Activated T-cell treated with anti-CD3 and anti-CD28 coated beads, Interleukin-2, amount 50 U/mL, for 4 hours (primary cell): ENCODE data around the gene DIMT1. TPM values are rescaled to one million over a fixed set of nuclear protein-coding genes. Genes with fewer than 3 reads are reported as not detected.
A peak's percentile ranks its signal among the peaks of the same experiment; 100 is the strongest.

ENCODE experiments used
- ATAC-seq, 2 donors: fragments of 200-7000 bp; cut with Tn5 transposase; one replicate each; pipeline ENCODE4 v1.10.0; 2021
- DNase-seq: peaks from one replicate; pipeline ENCODE4 v3.0.0-alpha.2; 2020
- H3K27me3 Mint-ChIP-seq: one replicate; pipeline ENCODE4 v1.8.0; 2021; ENCODE audit warnings: low read depth, mixed read lengths
- H3K36me3 Mint-ChIP-seq: one replicate; pipeline ENCODE4 v1.8.0; 2022; ENCODE audit warnings: mixed read lengths; ENCODE audit not compliant: insufficient read depth
- H3K4me1 Mint-ChIP-seq: one replicate; pipeline ENCODE4 v1.8.0; 2021; ENCODE audit warnings: low read depth, mixed read lengths
- H3K4me3 Mint-ChIP-seq: one replicate; pipeline ENCODE4 v1.8.0; 2021; ENCODE audit warnings: mild to moderate bottlenecking, moderate library complexity, mixed read lengths
- H3K9me3 Mint-ChIP-seq: one replicate; pipeline ENCODE4 v1.8.0; 2021; ENCODE audit warnings: mixed read lengths
- total RNA-seq, 3 donors: library from RNA; stranded (reverse); gene quantifications; one replicate each; pipeline ENCODE4 v1.2.1, GENCODE V29; 2021

Gene DIMT1
- total RNA-seq: 10 to 100 TPM; 85.4 to 94.4 (median 93.4) TPM

- Mint-ChIP-seq H3K27me3 (no peaks in the 10 kb centered on the region), H3K36me3 (peaks cover 21% of the 10 kb centered on the region), H3K4me3 (peak within 1 kb of the TSS; percentile 93), H3K4me1 (peaks cover 18% of the 10 kb centered on the region), H3K9me3 (no peaks in the 10 kb centered on the region)
- ATAC-seq (peak; percentile 97 to 98), DNase-seq (peak; percentile 87)
Observed at GRCh38 chr5:62403411-62404250, at the start of gene DIMT1. Gene DIMT1, minus strand, starts transcription at chr5:62403905. Its CDS starts 133 bp downstream, at chr5:62403772.

GRCh38 chr5:62450259-62450658 is 46.6 kb upstream of the DIMT1 start:
- H3K36me3 Mint-ChIP-seq: peaks cover 25% of the 10 kb centered on the region
- no peaks in the 10 kb centered on the region for H3K27me3 Mint-ChIP-seq
- H3K4me1 Mint-ChIP-seq: peaks cover 2% of the 10 kb centered on the region
- DNase-seq: no peak
- no peak for ATAC-seq
- no peaks in the 10 kb centered on the region for H3K9me3 Mint-ChIP-seq
- H3K4me3 Mint-ChIP-seq: no peak overlapping the region

GRCh38 chr5:62448528-62448927 is 44.8 kb upstream of the DIMT1 start:
- DNase-seq (no peak), ATAC-seq (no peak)
- no peaks in the 10 kb centered on the region for H3K9me3 Mint-ChIP-seq
- no peaks in the 10 kb centered on the region for H3K27me3 Mint-ChIP-seq
- no peak overlapping the region for H3K4me3 Mint-ChIP-seq
- peaks cover 2% of the 10 kb centered on the region for H3K4me1 Mint-ChIP-seq
- H3K36me3 Mint-ChIP-seq: peaks cover 18% of the 10 kb centered on the region

- peaks cover 4% of the 10 kb centered on the region for H3K36me3 Mint-ChIP-seq
- ATAC-seq (no peak), DNase-seq (no peak)
- H3K4me1 Mint-ChIP-seq: peaks cover 16% of the 10 kb centered on the region
- H3K9me3 Mint-ChIP-seq: no peaks in the 10 kb centered on the region
- H3K4me3 Mint-ChIP-seq: no peak overlapping the region
- H3K27me3 Mint-ChIP-seq: no peaks in the 10 kb centered on the region
Observed at GRCh38 chr5:62432621-62433064, 28.9 kb upstream of the DIMT1 start.

- no peaks in the 10 kb centered on the region for H3K9me3 Mint-ChIP-seq
- DNase-seq: no peak
- peaks cover 16% of the 10 kb centered on the region for H3K4me1 Mint-ChIP-seq
- ATAC-seq: no peak
- H3K27me3 Mint-ChIP-seq: no peaks in the 10 kb centered on the region
- H3K36me3 Mint-ChIP-seq: peaks cover 5% of the 10 kb centered on the region
- no peak overlapping the region for H3K4me3 Mint-ChIP-seq
Observed at GRCh38 chr5:62431735-62432620, 28.3 kb upstream of the DIMT1 start.

GRCh38 chr5:62424763-62425162 is 21.1 kb upstream of the DIMT1 start:
- Mint-ChIP-seq H3K9me3 (no peaks in the 10 kb centered on the region), H3K4me1 (peaks cover 14% of the 10 kb centered on the region), H3K27me3 (no peaks in the 10 kb centered on the region), H3K36me3 (peaks cover 10% of the 10 kb centered on the region), H3K4me3 (no peak overlapping the region)
- ATAC-seq: no peak
- DNase-seq: no peak

GRCh38 chr5:62421414-62421813 is 17.7 kb upstream of the DIMT1 start:
- peaks cover 17% of the 10 kb centered on the region for H3K4me1 Mint-ChIP-seq
- no peak for ATAC-seq
- no peaks in the 10 kb centered on the region for H3K9me3 Mint-ChIP-seq
- H3K4me3 Mint-ChIP-seq: no peak overlapping the region
- H3K36me3 Mint-ChIP-seq: peaks cover 8% of the 10 kb centered on the region
- H3K27me3 Mint-ChIP-seq: no peaks in the 10 kb centered on the region
- no peak for DNase-seq

- Mint-ChIP-seq H3K36me3 (peaks cover 8% of the 10 kb centered on the region), H3K9me3 (no peaks in the 10 kb centered on the region), H3K27me3 (no peaks in the 10 kb centered on the region), H3K4me1 (peaks cover 16% of the 10 kb centered on the region), H3K4me3 (no peak overlapping the region)
- DNase-seq: no peak
- no peak for ATAC-seq
Observed at GRCh38 chr5:62419609-62420008, 15.9 kb upstream of the DIMT1 start.

- H3K4me3 Mint-ChIP-seq: no peak overlapping the region
- H3K27me3 Mint-ChIP-seq: no peaks in the 10 kb centered on the region
- H3K36me3 Mint-ChIP-seq: peaks cover 4% of the 10 kb centered on the region
- H3K4me1 Mint-ChIP-seq: peaks cover 21% of the 10 kb centered on the region
- no peak for ATAC-seq
- no peaks in the 10 kb centered on the region for H3K9me3 Mint-ChIP-seq
- no peak for DNase-seq
Observed at GRCh38 chr5:62418462-62419076, 14.9 kb upstream of the DIMT1 start.

- Mint-ChIP-seq H3K4me3 (peak overlapping the region; percentile 95), H3K36me3 (peaks cover 2% of the 10 kb centered on the region), H3K27me3 (no peaks in the 10 kb centered on the region), H3K4me1 (peaks cover 21% of the 10 kb centered on the region), H3K9me3 (no peaks in the 10 kb centered on the region)
- no peak for ATAC-seq
- DNase-seq: no peak
Observed at GRCh38 chr5:62413711-62414110, 10.0 kb upstream of the DIMT1 start.

GRCh38 chr5:62412549-62413329 is 9.0 kb upstream of the DIMT1 start, which contains the start of gene IPO11:
Gene IPO11, plus strand, starts transcription at chr5:62412763. Its CDS starts 24,517 bp downstream, at chr5:62437280.
- H3K9me3 Mint-ChIP-seq: no peaks in the 10 kb centered on the region
- DNase-seq: peak; percentile 98
- H3K4me3 Mint-ChIP-seq: peak within 1 kb of the TSS; percentile 95
- peak; percentile 94 to 95 for ATAC-seq
- H3K27me3 Mint-ChIP-seq: no peaks in the 10 kb centered on the region
- H3K4me1 Mint-ChIP-seq: peaks cover 21% of the 10 kb centered on the region
- H3K36me3 Mint-ChIP-seq: peaks cover 2% of the 10 kb centered on the region

GRCh38 chr5:62395210-62395950 is 8.3 kb downstream of the DIMT1 start:
- H3K27me3 Mint-ChIP-seq: no peaks in the 10 kb centered on the region
- peaks cover 28% of the 10 kb centered on the region for H3K4me1 Mint-ChIP-seq
- peaks cover 42% of the 10 kb centered on the region for H3K36me3 Mint-ChIP-seq

GRCh38 chr5:62386824-62387223 is 16.9 kb downstream of the DIMT1 start:
- Mint-ChIP-seq H3K9me3 (no peaks in the 10 kb centered on the region), H3K4me3 (no peak overlapping the region), H3K27me3 (no peaks in the 10 kb centered on the region), H3K4me1 (no peaks in the 10 kb centered on the region), H3K36me3 (peaks cover 17% of the 10 kb centered on the region)
- ATAC-seq (no peak), DNase-seq (no peak)

More at GRCh38 chr5:62395210-62395950, 8.3 kb downstream of the DIMT1 start:
- ATAC-seq (peak; percentile 76 to 84), DNase-seq (no peak)
- Mint-ChIP-seq H3K9me3 (no peaks in the 10 kb centered on the region), H3K4me3 (no peak overlapping the region)
